ENCODE measurements around the gene ADGRV1.

ADGRV1 gene

GRCh38 chr5:90889325-90889600 is 330.7 kb downstream of the ADGRV1 start:
- TF ChIP-seq, protein P1, sequence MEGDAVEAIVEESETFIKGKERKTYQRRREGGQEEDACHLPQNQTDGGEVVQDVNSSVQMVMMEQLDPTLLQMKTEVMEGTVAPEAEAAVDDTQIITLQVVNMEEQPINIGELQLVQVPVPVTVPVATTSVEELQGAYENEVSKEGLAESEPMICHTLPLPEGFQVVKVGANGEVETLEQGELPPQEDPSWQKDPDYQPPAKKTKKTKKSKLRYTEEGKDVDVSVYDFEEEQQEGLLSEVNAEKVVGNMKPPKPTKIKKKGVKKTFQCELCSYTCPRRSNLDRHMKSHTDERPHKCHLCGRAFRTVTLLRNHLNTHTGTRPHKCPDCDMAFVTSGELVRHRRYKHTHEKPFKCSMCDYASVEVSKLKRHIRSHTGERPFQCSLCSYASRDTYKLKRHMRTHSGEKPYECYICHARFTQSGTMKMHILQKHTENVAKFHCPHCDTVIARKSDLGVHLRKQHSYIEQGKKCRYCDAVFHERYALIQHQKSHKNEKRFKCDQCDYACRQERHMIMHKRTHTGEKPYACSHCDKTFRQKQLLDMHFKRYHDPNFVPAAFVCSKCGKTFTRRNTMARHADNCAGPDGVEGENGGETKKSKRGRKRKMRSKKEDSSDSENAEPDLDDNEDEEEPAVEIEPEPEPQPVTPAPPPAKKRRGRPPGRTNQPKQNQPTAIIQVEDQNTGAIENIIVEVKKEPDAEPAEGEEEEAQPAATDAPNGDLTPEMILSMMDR (IDR thresholded peaks at IDR 0.05; ENCODE audit: low read depth, low read length, missing control alignments): no peak
- no peak overlapping the region for H3K4me3 ChIP-seq (replicated peaks; ENCODE audit: low read depth, low read length)
- DNase-seq (ENCODE audit: extremely low read depth, low read depth): no peak

DNA sequence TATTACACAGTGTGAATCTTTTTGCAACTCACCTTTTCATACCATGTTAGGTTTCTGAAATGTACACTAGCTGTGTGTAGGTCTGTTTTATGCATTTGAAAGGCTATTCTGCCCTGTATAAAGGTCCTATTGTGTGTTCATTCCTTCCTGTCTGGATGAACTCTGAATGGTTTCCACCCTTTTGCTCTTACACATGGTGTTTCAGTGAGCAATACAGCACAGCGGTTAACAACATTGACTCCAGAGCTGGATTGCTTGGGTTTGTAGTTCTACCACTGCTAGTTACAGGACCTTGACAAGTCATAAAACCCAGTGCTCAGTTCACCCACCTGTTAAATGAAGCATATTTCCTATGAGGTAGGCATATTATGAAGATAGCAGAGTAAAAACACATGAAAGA is 331.6 kb downstream of the ADGRV1 start:
- TF ChIP-seq, protein P1 (IDR thresholded peaks at IDR 0.05; ENCODE audit: low read depth, low read length, missing control alignments): no peak
- H3K4me3 ChIP-seq (replicated peaks; ENCODE audit: low read depth, low read length): no peak overlapping the region
- DNase-seq (ENCODE audit: extremely low read depth, low read depth): no peak

GRCh38 chr5:90894866-90895420 is 336.3 kb downstream of the ADGRV1 start:
- no peak overlapping the region for H3K4me3 ChIP-seq (replicated peaks; ENCODE audit: low read depth, low read length)
- DNase-seq (ENCODE audit: extremely low read depth, low read depth): no peak

GRCh38 chr5:90897618-90898017 is 339.0 kb downstream of the ADGRV1 start:
- TF ChIP-seq, protein P1 (IDR thresholded peaks at IDR 0.05; ENCODE audit: low read depth, low read length, missing control alignments): no peak
- H3K4me3 ChIP-seq (replicated peaks; ENCODE audit: low read depth, low read length): no peak overlapping the region
- DNase-seq (ENCODE audit: extremely low read depth, low read depth): no peak

More at GRCh38 chr5:90894866-90895420, 336.3 kb downstream of the ADGRV1 start:
- TF ChIP-seq, protein P1 (IDR thresholded peaks at IDR 0.05; ENCODE audit: low read depth, low read length, missing control alignments): no peak

GRCh38 chr5:90898326-90899013 is 339.9 kb downstream of the ADGRV1 start:
- no peak overlapping the region for H3K4me3 ChIP-seq (replicated peaks; ENCODE audit: low read depth, low read length)
- TF ChIP-seq, protein P1 (IDR thresholded peaks at IDR 0.05; ENCODE audit: low read depth, low read length, missing control alignments): no peak
- DNase-seq (ENCODE audit: extremely low read depth, low read depth): no peak

DNA sequence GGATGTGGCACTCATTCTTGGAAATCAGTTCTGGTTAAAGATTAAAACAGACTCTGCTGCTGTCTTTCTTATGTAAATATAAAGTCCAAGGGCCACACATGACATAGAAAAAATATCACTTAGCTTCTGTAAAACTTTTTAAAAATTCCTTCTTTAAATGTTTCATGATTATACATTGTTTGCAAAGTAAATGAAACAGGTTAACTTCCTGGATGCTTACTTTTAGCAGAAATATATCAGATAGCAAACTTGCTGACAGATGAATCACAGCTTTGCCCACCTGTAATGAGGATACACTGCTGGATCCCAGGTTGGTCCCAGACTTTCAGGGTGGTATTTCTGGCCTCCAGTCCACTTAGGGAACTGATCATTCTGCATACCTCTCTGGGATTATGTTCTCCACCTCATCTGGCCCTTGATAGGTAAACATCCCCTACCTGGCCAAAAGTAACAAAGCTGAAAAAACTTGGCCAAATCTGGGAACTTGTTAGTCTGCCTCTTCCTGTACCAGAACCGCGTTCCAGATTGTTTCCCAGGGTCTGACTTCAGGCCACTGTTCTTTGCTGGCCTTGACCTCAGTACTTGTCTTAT is 340.5 kb downstream of the ADGRV1 start:
- DNase-seq (ENCODE audit: extremely low read depth, low read depth): no peak
- TF ChIP-seq, protein P1 (IDR thresholded peaks at IDR 0.05; ENCODE audit: low read depth, low read length, missing control alignments): no peak
- H3K4me3 ChIP-seq (replicated peaks; ENCODE audit: low read depth, low read length): no peak overlapping the region
